Epithelial cell of proximal tubule (primary cell): ENCODE data around the gene ELAC2. TPM values are rescaled to one million over a fixed set of nuclear protein-coding genes. Genes with fewer than 3 reads are reported as not detected.

ENCODE experiments used
- DNase-seq: peaks from one replicate; pipeline ENCODE4 v3.0.0-alpha.2; 2011; ENCODE audit warnings: low read depth
- H3K4me3 ChIP-seq: 2 replicates; pipeline ENCODE4 v1.5.1; 2011; ENCODE audit warnings: low read depth, mild to moderate bottlenecking, low read length
- total RNA-seq: library from RNA; depleted of rRNA; stranded (reverse); fragments of >200 nt; gene quantifications from 2 replicates; pipeline ENCODE4 v1.2.3, GENCODE V29; 2015
- TF ChIP-seq, protein P1 (sequence below): conservative IDR thresholded peaks from 2 replicates; pipeline ENCODE4 v1.5.1; 2012; ENCODE audit warnings: low read depth, mild to moderate bottlenecking, low read length

Gene ELAC2
- total RNA-seq, 1 donor from 2014 or later: 75.4 TPM

GRCh38 chr17:12990926-12991325, 26.9 kb downstream of the ELAC2 start:
- no peak for DNase-seq
- H3K4me3 ChIP-seq: no peak overlapping the region
- TF ChIP-seq, protein P1, sequence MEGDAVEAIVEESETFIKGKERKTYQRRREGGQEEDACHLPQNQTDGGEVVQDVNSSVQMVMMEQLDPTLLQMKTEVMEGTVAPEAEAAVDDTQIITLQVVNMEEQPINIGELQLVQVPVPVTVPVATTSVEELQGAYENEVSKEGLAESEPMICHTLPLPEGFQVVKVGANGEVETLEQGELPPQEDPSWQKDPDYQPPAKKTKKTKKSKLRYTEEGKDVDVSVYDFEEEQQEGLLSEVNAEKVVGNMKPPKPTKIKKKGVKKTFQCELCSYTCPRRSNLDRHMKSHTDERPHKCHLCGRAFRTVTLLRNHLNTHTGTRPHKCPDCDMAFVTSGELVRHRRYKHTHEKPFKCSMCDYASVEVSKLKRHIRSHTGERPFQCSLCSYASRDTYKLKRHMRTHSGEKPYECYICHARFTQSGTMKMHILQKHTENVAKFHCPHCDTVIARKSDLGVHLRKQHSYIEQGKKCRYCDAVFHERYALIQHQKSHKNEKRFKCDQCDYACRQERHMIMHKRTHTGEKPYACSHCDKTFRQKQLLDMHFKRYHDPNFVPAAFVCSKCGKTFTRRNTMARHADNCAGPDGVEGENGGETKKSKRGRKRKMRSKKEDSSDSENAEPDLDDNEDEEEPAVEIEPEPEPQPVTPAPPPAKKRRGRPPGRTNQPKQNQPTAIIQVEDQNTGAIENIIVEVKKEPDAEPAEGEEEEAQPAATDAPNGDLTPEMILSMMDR: no peak

- H3K4me3 ChIP-seq: no peak overlapping the region
- TF ChIP-seq, protein P1: no peak
- no peak for DNase-seq
Observed at GRCh38 chr17:12990041-12990808, 27.6 kb downstream of the ELAC2 start.

- TF ChIP-seq, protein P1: no peak
- H3K4me3 ChIP-seq: no peak overlapping the region
- DNase-seq: no peak
Observed at GRCh38 chr17:12987120-12987519, 30.7 kb downstream of the ELAC2 start.

DNA sequence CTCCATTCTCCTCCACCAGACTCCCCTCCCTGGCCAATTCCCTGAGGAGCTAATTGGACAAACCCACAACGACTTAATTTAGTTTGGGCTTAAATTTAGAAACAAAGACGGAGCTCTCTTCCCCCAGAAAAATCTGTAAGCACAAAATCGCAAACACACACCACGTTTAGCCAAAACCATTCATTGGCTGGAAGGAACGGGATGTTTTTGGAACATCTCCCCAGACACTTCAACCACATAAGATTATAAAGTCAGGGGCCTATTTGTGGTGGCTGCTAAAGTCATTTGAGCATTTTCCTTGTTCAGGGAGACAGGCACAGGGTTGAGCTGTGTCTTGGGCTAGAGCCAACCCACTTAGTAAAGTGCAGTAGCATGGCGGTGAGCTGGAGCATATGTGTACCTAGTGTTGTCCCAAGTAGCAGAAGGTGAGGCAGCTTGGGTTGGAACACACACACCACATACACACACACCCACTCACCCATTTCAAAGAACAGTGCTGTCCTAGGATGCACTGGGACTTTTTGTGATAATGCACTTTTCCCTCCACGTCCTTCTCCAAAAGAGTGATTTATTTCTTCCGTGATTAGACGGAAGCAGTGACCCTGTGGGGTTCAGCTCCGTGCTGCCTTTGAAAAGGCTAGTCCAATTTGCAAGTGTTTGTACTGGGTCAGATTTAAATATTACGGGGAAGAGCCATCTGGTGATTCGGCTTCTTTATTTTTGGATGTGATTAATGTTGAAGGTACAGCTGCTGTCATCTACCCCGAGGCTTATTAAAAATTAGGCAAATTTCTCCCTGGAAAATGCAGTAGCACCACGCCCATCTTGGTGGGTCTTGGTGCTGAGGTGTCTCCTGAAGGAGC, 32.2 kb downstream of the ELAC2 start:
- TF ChIP-seq, protein P1: no peak
- no peak for DNase-seq
- no peak overlapping the region for H3K4me3 ChIP-seq

GRCh38 chr17:12983991-12984884, 33.6 kb downstream of the ELAC2 start:
- no peak overlapping the region for H3K4me3 ChIP-seq
- TF ChIP-seq, protein P1: no peak
- no peak for DNase-seq

DNA sequence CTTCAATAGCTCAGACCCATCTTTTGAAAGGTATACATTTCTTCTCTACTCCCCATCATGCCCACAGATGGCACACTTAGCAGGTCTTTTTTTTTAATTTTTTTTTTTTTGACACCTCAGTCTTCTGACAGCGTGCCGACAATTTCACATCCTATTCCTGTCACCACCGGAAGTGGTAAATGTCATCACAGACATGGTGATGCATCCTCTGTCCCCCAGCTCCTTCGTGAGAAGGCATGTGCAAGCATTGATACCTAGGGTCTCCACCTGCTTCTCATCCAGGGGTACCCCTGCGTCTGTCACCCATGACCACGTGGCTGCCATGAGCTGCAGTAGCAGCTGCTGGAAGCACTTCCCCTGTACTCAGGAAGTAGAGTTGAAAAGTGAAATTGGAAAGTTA, 35.6 kb downstream of the ELAC2 start:
- H3K4me3 ChIP-seq: no peak overlapping the region
- no peak for DNase-seq
- TF ChIP-seq, protein P1: no peak
